GM19099 (cell line): ENCODE data around the gene TRIL.

Experiments used
- POLR2A ChIP-seq: IDR thresholded peaks from 3 replicates; pipeline ENCODE4 v1.6.1; 2011; ENCODE audit warnings: low read depth; ENCODE audit not compliant: insufficient read length; ENCODE audit errors: extremely low read depth

Gene TRIL

GRCh38 chr7:28988091-28988490 lies 30.0 kb upstream of the TRIL start:
- no peak for TF ChIP-seq POLR2A

- no peak for TF ChIP-seq POLR2A
Measured at GRCh38 chr7:28986765-28987110, 28.6 kb upstream of the TRIL start.

GRCh38 chr7:28986028-28986764 lies 28.1 kb upstream of the TRIL start:
- no peak for TF ChIP-seq POLR2A

- TF ChIP-seq POLR2A = no peak
Measured at GRCh38 chr7:28984631-28985030, 26.5 kb upstream of the TRIL start.

GRCh38 chr7:28984217-28984616 lies 26.1 kb upstream of the TRIL start:
- no peak for TF ChIP-seq POLR2A

GRCh38 chr7:28983396-28984190 lies 25.5 kb upstream of the TRIL start:
- TF ChIP-seq POLR2A = no peak

- no peak for TF ChIP-seq POLR2A
Measured at GRCh38 chr7:28981161-28981465, 23.0 kb upstream of the TRIL start.

- no peak for TF ChIP-seq POLR2A
Measured at GRCh38 chr7:28980451-28981160, 22.5 kb upstream of the TRIL start.

GRCh38 chr7:28979776-28980175 lies 21.6 kb upstream of the TRIL start:
- no peak for TF ChIP-seq POLR2A

- TF ChIP-seq POLR2A = no peak
Measured at GRCh38 chr7:28977881-28978280, 19.8 kb upstream of the TRIL start.

GRCh38 chr7:28976022-28976421 lies 17.9 kb upstream of the TRIL start:
- TF ChIP-seq POLR2A = no peak

GRCh38 chr7:28973591-28973990 lies 15.5 kb upstream of the TRIL start:
- no peak for TF ChIP-seq POLR2A

- TF ChIP-seq POLR2A = no peak
Measured at GRCh38 chr7:28964056-28964455, 5.9 kb upstream of the TRIL start.

- no peak for TF ChIP-seq POLR2A
Measured at GRCh38 chr7:28961972-28962371, 3.8 kb upstream of the TRIL start.

GRCh38 chr7:28960071-28960840 lies 2.1 kb upstream of the TRIL start:
- TF ChIP-seq POLR2A = no peak

GRCh38 chr7:28958980-28959347 lies 834 bp upstream of the TRIL start:
- no peak for TF ChIP-seq POLR2A

- TF ChIP-seq POLR2A = no peak
Measured at GRCh38 chr7:28957751-28958234, 337 bp downstream of the TRIL start.
